ENCODE results near the gene PLCH2. TPM values are rescaled to one million over a fixed set of nuclear protein-coding genes. Genes with fewer than 3 reads are reported as not detected.

PLCH2 gene
- total RNA-seq, 2 donors from 2014 or later: 5.5 to 6.9 TPM

- ATAC-seq: no peak
- Mint-ChIP-seq H3K27ac (no peak overlapping the region), H3K36me3 (no peaks in the 10 kb centered on the region), H3K4me3 (no peak overlapping the region), H3K9me3 (no peaks in the 10 kb centered on the region), H3K4me1 (ENCODE audit: low read depth in 2 of 2) (peaks cover 4 to 9% of the 10 kb centered on the region in 2 donors), H3K27me3 (no peaks in the 10 kb centered on the region)
- DNase-seq (ENCODE audit: low spot score): no peak
Measured at GRCh38 chr1:2517966-2518365, 41.9 kb downstream of the PLCH2 start.

GRCh38 chr1:2518528-2518927 lies 42.4 kb downstream of the PLCH2 start:
- H3K4me3 Mint-ChIP-seq: no peak overlapping the region
- no peak overlapping the region for H3K27ac Mint-ChIP-seq
- peaks cover 4 to 14% of the 10 kb centered on the region in 2 donors for H3K4me1 Mint-ChIP-seq (ENCODE audit: low read depth in 2 of 2)
- no peaks in the 10 kb centered on the region for H3K27me3 Mint-ChIP-seq
- ATAC-seq: no peak
- no peaks in the 10 kb centered on the region for H3K9me3 Mint-ChIP-seq
- no peak for DNase-seq (ENCODE audit: low spot score)
- H3K36me3 Mint-ChIP-seq: no peaks in the 10 kb centered on the region

- Mint-ChIP-seq H3K27ac (no peak overlapping the region), H3K4me1 (ENCODE audit: low read depth in 2 of 2) (peaks cover 8 to 20% of the 10 kb centered on the region in 2 donors), H3K36me3 (no peaks in the 10 kb centered on the region)
Measured at GRCh38 chr1:2519029-2519685, 43.1 kb downstream of the PLCH2 start.

GRCh38 chr1:2519729-2520128 lies 43.6 kb downstream of the PLCH2 start:
- H3K4me1 Mint-ChIP-seq (ENCODE audit: low read depth in 2 of 2): peaks cover 14 to 26% of the 10 kb centered on the region in 2 donors
- H3K4me3 Mint-ChIP-seq: no peak overlapping the region
- DNase-seq (ENCODE audit: low spot score) (no peak), ATAC-seq (no peak)
- no peaks in the 10 kb centered on the region for H3K27me3 Mint-ChIP-seq
- no peak overlapping the region for H3K27ac Mint-ChIP-seq
- H3K36me3 Mint-ChIP-seq: no peaks in the 10 kb centered on the region
- no peaks in the 10 kb centered on the region for H3K9me3 Mint-ChIP-seq

More at GRCh38 chr1:2519029-2519685, 43.1 kb downstream of the PLCH2 start:
- no peaks in the 10 kb centered on the region for H3K9me3 Mint-ChIP-seq
- DNase-seq (ENCODE audit: low spot score) (no peak), ATAC-seq (no peak)
- H3K4me3 Mint-ChIP-seq: no peak overlapping the region
- no peaks in the 10 kb centered on the region for H3K27me3 Mint-ChIP-seq

GRCh38 chr1:2520206-2520605 lies 44.1 kb downstream of the PLCH2 start:
- no peak for DNase-seq (ENCODE audit: low spot score)
- Mint-ChIP-seq H3K27ac (no peak overlapping the region), H3K4me3 (no peak overlapping the region), H3K4me1 (ENCODE audit: low read depth in 2 of 2) (peaks cover 19 to 30% of the 10 kb centered on the region in 2 donors), H3K36me3 (no peaks in the 10 kb centered on the region), H3K9me3 (no peaks in the 10 kb centered on the region), H3K27me3 (no peaks in the 10 kb centered on the region)
- no peak for ATAC-seq

- DNase-seq (ENCODE audit: low spot score): no peak
- no peak for ATAC-seq
- Mint-ChIP-seq H3K4me1 (ENCODE audit: low read depth in 2 of 2) (peaks cover 20 to 31% of the 10 kb centered on the region in 2 donors), H3K27me3 (no peaks in the 10 kb centered on the region), H3K36me3 (no peaks in the 10 kb centered on the region), H3K4me3 (no peak overlapping the region), H3K9me3 (no peaks in the 10 kb centered on the region), H3K27ac (no peak overlapping the region)
Measured at GRCh38 chr1:2520806-2521205, 44.7 kb downstream of the PLCH2 start.

- H3K27me3 Mint-ChIP-seq: peaks cover 0 to 3% of the 10 kb centered on the region in 2 donors
- H3K36me3 Mint-ChIP-seq: no peaks in the 10 kb centered on the region
- H3K4me3 Mint-ChIP-seq: no peak overlapping the region
- no peak overlapping the region for H3K27ac Mint-ChIP-seq
- H3K4me1 Mint-ChIP-seq (ENCODE audit: low read depth in 2 of 2): peaks cover 24 to 37% of the 10 kb centered on the region in 2 donors
- ATAC-seq: no peak
- no peak for DNase-seq (ENCODE audit: low spot score)
- no peaks in the 10 kb centered on the region for H3K9me3 Mint-ChIP-seq
Measured at GRCh38 chr1:2522230-2522629, 46.1 kb downstream of the PLCH2 start.

- H3K4me1 Mint-ChIP-seq (ENCODE audit: low read depth in 2 of 2): peaks cover 24 to 37% of the 10 kb centered on the region in 2 donors
- ATAC-seq (no peak), DNase-seq (ENCODE audit: low spot score) (no peak)
- H3K9me3 Mint-ChIP-seq: no peaks in the 10 kb centered on the region
- no peaks in the 10 kb centered on the region for H3K36me3 Mint-ChIP-seq
- H3K27me3 Mint-ChIP-seq: peaks cover 0 to 3% of the 10 kb centered on the region in 2 donors
- peak overlapping the region; percentile 89 for H3K4me3 Mint-ChIP-seq
- peak overlapping the region; percentile 57 to 77 for H3K27ac Mint-ChIP-seq
Measured at GRCh38 chr1:2523191-2523890, 47.3 kb downstream of the PLCH2 start.

GRCh38 chr1:2523891-2524609 lies 48.0 kb downstream of the PLCH2 start:
- peaks cover 24 to 37% of the 10 kb centered on the region in 2 donors for H3K4me1 Mint-ChIP-seq (ENCODE audit: low read depth in 2 of 2)
- H3K36me3 Mint-ChIP-seq: no peaks in the 10 kb centered on the region
- H3K27me3 Mint-ChIP-seq: peaks cover 0 to 3% of the 10 kb centered on the region in 2 donors
- DNase-seq (ENCODE audit: low spot score) (no peak), ATAC-seq (no peak)
- H3K4me3 Mint-ChIP-seq: peak overlapping the region; percentile 89
- no peaks in the 10 kb centered on the region for H3K9me3 Mint-ChIP-seq
- peak overlapping the region; percentile 57 to 77 for H3K27ac Mint-ChIP-seq

GRCh38 chr1:2525572-2525919 lies 49.5 kb downstream of the PLCH2 start:
- H3K27ac Mint-ChIP-seq: peak overlapping the region; percentile 51 to 77
- peak overlapping the region; percentile 89 for H3K4me3 Mint-ChIP-seq
- H3K36me3 Mint-ChIP-seq: no peaks in the 10 kb centered on the region
- DNase-seq (ENCODE audit: low spot score) (no peak), ATAC-seq (no peak)
- peaks cover 24 to 37% of the 10 kb centered on the region in 2 donors for H3K4me1 Mint-ChIP-seq (ENCODE audit: low read depth in 2 of 2)
- H3K9me3 Mint-ChIP-seq: no peaks in the 10 kb centered on the region
- peaks cover 0 to 3% of the 10 kb centered on the region in 2 donors for H3K27me3 Mint-ChIP-seq

GRCh38 chr1:2525920-2526823 lies 50.1 kb downstream of the PLCH2 start, which contains the start of gene PANK4:
Gene PANK4, minus strand, starts transcription at chr1:2526596. Its CDS starts 9 bp downstream, at chr1:2526587.
- peak within 1 kb of the TSS; percentile 74 to 90 for H3K27ac Mint-ChIP-seq
- H3K27me3 Mint-ChIP-seq: peaks cover 0 to 3% of the 10 kb centered on the region in 2 donors
- peak within 1 kb of the TSS; percentile 93 for H3K4me3 Mint-ChIP-seq
- H3K36me3 Mint-ChIP-seq: no peaks in the 10 kb centered on the region
- H3K9me3 Mint-ChIP-seq: no peaks in the 10 kb centered on the region
- peak; percentile 95 for DNase-seq (ENCODE audit: low spot score)
- peaks cover 24 to 37% of the 10 kb centered on the region in 2 donors for H3K4me1 Mint-ChIP-seq (ENCODE audit: low read depth in 2 of 2)
- ATAC-seq: peak; percentile 98

GRCh38 chr1:2526824-2527555 lies 50.9 kb downstream of the PLCH2 start:
- Mint-ChIP-seq H3K4me1 (ENCODE audit: low read depth in 2 of 2) (peaks cover 24 to 37% of the 10 kb centered on the region in 2 donors), H3K27me3 (peaks cover 0 to 3% of the 10 kb centered on the region in 2 donors), H3K9me3 (no peaks in the 10 kb centered on the region), H3K27ac (peak overlapping the region; percentile 74 to 90), H3K36me3 (no peaks in the 10 kb centered on the region), H3K4me3 (peak overlapping the region; percentile 93)
- DNase-seq (ENCODE audit: low spot score) (no peak), ATAC-seq (peak; percentile 0 to 2)

GRCh38 chr1:2527556-2527860 lies 51.4 kb downstream of the PLCH2 start:
- Mint-ChIP-seq H3K27ac (no peak overlapping the region), H3K4me3 (no peak overlapping the region), H3K27me3 (peaks cover 0 to 3% of the 10 kb centered on the region in 2 donors), H3K4me1 (ENCODE audit: low read depth in 2 of 2) (peaks cover 22 to 33% of the 10 kb centered on the region in 2 donors), H3K36me3 (no peaks in the 10 kb centered on the region), H3K9me3 (no peaks in the 10 kb centered on the region)
- ATAC-seq: no peak
- no peak for DNase-seq (ENCODE audit: low spot score)
